Measurements from ENCODE around the gene PHF11. TPM values are rescaled to one million over a fixed set of nuclear protein-coding genes. Genes with fewer than 3 reads are reported as not detected.

The PHF11 gene
- total RNA-seq, 1 donor from 2014 or later = 57.4 TPM

DNA sequence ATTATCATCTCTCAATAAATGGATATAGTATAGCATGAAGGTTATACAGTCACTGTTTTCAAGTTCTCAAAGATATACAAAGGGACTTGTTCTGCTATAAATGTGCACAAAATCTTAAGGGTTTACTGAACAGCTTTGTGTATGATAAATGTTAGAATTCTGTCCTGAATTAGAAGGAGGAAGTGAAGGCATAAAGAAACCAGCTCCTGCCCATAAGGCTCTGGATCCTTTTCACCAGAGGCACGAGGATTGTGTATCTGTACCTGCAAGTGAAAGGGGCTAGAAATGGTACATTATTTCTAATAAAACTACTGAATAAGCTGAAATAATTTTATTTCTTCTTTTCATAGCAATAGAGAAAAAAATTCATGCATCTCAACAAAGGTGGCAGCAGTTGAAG is 32.4 kb downstream of the PHF11 start:
- intact Hi-C loops (cut with DNase I) = no loop called here
- H3K27me3 ChIP-seq = no peaks in the 10 kb centered on the region
- H3K4me1 ChIP-seq = no peaks in the 10 kb centered on the region
- peaks cover 12 to 22% of the 10 kb centered on the region in 2 donors for H3K36me3 ChIP-seq
- TF ChIP-seq, protein P1, sequence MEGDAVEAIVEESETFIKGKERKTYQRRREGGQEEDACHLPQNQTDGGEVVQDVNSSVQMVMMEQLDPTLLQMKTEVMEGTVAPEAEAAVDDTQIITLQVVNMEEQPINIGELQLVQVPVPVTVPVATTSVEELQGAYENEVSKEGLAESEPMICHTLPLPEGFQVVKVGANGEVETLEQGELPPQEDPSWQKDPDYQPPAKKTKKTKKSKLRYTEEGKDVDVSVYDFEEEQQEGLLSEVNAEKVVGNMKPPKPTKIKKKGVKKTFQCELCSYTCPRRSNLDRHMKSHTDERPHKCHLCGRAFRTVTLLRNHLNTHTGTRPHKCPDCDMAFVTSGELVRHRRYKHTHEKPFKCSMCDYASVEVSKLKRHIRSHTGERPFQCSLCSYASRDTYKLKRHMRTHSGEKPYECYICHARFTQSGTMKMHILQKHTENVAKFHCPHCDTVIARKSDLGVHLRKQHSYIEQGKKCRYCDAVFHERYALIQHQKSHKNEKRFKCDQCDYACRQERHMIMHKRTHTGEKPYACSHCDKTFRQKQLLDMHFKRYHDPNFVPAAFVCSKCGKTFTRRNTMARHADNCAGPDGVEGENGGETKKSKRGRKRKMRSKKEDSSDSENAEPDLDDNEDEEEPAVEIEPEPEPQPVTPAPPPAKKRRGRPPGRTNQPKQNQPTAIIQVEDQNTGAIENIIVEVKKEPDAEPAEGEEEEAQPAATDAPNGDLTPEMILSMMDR (IDR thresholded peaks at IDR 0.05) = no peak
- H3K27ac ChIP-seq = no peak overlapping the region
- DNase-seq (ENCODE audit: low spot score in 2 of 2) = no peak
- no peaks in the 10 kb centered on the region for H3K9me3 ChIP-seq
- no peak overlapping the region for H3K4me3 ChIP-seq

DNA sequence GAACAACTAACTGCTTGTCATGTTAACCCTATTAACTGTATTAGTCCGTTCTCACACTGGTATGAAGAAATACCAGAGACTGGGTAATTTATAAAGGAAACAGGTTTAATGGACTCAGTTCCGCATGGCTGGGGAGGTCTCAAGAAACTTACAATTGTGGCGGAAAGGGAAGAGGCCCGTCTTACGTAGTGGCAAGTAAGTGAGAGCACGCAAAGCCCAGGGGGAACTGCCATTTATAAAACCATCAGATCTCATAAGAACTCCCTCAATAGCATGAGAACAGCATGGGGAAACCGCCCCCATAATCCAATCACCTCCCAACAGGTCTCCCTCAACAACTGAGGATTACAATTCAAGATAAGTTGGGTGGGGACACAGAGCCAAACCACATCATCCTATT is 34.7 kb downstream of the PHF11 start:
- no peaks in the 10 kb centered on the region for H3K27me3 ChIP-seq
- no peaks in the 10 kb centered on the region for H3K9me3 ChIP-seq
- no peak overlapping the region for H3K4me3 ChIP-seq
- DNase-seq (ENCODE audit: low spot score in 2 of 2) = no peak
- H3K36me3 ChIP-seq = peaks cover 4 to 17% of the 10 kb centered on the region in 2 donors
- intact Hi-C loops (cut with DNase I) = no loop called here
- H3K4me1 ChIP-seq = peaks cover 0 to 3% of the 10 kb centered on the region in 2 donors
- TF ChIP-seq, protein P1 (IDR thresholded peaks at IDR 0.05) = no peak
- H3K27ac ChIP-seq = no peak overlapping the region

DNA sequence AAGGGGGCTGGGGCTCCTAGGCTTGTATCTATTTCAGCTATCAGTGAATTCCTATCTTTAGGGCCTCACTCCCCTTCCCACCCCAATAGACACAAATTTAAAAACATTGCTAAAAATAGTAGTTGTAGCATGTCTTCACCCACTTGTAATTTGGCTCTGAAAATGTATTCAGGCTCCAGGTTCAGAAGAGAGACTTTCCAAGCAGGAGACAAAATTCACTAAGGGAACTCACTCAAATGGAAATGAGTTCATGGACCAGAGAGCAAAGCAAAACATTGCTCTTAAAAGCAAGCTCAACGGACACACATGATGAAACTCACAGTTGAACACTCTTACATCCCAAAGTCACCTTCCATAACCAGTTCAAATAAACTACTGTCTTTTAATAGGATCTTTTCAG is 36.8 kb downstream of the PHF11 start:
- Histone ChIP-seq H3K4me1 (peaks cover 0 to 3% of the 10 kb centered on the region in 2 donors), H3K36me3 (peaks cover 0 to 9% of the 10 kb centered on the region in 2 donors), H3K4me3 (no peak overlapping the region), H3K27ac (no peak overlapping the region), H3K9me3 (no peaks in the 10 kb centered on the region), H3K27me3 (no peaks in the 10 kb centered on the region)
- no peak for DNase-seq (ENCODE audit: low spot score in 2 of 2)
- TF ChIP-seq, protein P1 (IDR thresholded peaks at IDR 0.05) = no peak
- intact Hi-C loops (cut with DNase I) = no loop called here

DNA sequence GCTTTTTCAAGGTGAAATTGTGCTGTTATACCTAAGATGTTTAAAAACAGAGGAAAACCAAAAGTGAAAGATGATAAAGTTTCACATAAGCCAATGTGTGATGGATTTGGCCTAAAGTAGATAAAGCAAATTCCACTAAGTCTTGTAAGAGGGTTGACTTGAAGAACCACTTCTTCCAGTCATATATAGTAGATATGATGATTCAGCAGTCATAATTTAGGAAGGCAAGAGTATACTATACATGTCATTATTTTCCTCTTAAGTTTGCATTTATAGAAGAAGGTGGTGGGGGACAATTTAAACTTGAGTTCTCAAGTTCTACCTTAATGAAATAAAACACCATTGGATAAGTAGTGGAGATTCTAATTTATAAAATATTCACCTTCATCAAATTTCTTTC is 37.3 kb downstream of the PHF11 start:
- H3K27me3 ChIP-seq = no peaks in the 10 kb centered on the region
- intact Hi-C loops (cut with DNase I) = no loop called here
- no peak overlapping the region for H3K27ac ChIP-seq
- H3K9me3 ChIP-seq = no peaks in the 10 kb centered on the region
- no peak overlapping the region for H3K4me3 ChIP-seq
- H3K36me3 ChIP-seq = peaks cover 0 to 9% of the 10 kb centered on the region in 2 donors
- no peak for DNase-seq (ENCODE audit: low spot score in 2 of 2)
- TF ChIP-seq, protein P1 (IDR thresholded peaks at IDR 0.05) = no peak
- H3K4me1 ChIP-seq = peaks cover 0 to 3% of the 10 kb centered on the region in 2 donors

DNA sequence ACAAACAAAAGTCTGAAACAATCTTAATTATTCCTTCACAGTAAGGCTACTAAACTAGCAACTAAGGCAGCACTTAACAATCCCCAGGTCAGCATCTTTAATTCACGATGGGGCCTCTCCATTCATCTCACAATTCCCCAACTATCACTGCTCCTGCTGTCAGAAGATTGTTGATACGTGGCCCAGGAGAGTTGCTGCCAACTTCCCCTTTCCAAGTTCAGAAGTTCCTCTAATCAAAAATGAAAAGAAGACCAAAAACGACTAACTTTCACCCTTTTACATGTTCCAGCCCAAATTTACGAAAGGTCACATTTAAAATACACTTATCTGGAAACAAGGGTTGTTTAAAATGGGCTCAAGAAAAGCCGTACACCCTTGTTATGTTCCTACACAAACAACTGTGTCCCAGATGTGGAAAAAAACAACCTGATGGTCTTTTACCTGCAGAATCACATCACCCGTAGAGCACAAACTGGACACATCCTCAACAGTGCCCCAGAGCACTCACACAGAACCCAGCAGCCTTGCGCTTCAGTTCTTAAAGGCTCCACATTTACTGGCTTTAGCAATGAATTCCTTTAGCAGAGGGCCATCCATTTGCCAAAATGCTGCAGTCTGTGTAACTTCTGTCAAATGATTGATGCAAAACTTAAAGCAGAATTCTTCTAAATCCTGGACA is 38.0 kb downstream of the PHF11 start:
- H3K9me3 ChIP-seq = no peaks in the 10 kb centered on the region
- DNase-seq (ENCODE audit: low spot score in 2 of 2) = no peak
- peaks cover 0 to 3% of the 10 kb centered on the region in 2 donors for H3K4me1 ChIP-seq
- H3K27ac ChIP-seq = no peak overlapping the region
- no peaks in the 10 kb centered on the region for H3K27me3 ChIP-seq
- intact Hi-C loops (cut with DNase I) = no loop called here
- peaks cover 0 to 5% of the 10 kb centered on the region in 2 donors for H3K36me3 ChIP-seq
- no peak overlapping the region for H3K4me3 ChIP-seq
- TF ChIP-seq, protein P1 (IDR thresholded peaks at IDR 0.05) = no peak
